Measurements from ENCODE around the gene SOX9.

Gene SOX9

GRCh38 chr17:72163474-72163873 lies 42.7 kb downstream of the SOX9 start:
- DNase-seq: no peak

- DNase-seq: no peak
Observed at GRCh38 chr17:72164158-72164739, 43.4 kb downstream of the SOX9 start.

DNA sequence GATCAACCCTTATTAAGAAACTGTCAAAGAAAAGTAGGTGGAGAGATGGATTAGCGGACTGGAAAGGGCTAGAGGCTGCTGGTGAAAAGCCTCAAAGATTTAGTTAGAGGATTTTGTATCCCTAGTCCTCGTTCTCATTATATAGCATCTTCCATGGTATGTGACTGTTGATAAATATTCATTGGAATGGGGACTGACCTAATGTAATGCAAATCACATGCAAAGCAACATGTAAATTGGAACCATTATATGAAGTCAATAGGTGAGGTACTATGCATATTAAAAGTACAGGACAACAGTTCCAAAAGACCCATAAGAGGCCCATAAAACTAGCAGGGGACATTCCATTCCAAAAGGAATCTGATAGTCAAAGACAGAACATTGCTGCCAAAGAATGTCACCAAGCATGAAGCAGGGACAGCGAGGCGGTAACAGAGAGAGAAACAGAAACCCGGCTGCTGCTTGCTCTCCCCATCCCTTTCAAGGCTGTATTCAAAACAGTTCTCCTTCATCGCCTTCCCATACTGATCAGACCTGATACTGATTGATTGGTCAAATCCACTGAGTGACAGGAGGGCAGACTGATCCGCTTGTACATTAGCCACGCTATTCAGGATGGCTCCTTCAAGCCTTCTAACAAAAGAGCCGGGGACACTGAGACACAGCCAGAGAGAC lies 44.5 kb downstream of the SOX9 start:
- no peak for DNase-seq

DNA sequence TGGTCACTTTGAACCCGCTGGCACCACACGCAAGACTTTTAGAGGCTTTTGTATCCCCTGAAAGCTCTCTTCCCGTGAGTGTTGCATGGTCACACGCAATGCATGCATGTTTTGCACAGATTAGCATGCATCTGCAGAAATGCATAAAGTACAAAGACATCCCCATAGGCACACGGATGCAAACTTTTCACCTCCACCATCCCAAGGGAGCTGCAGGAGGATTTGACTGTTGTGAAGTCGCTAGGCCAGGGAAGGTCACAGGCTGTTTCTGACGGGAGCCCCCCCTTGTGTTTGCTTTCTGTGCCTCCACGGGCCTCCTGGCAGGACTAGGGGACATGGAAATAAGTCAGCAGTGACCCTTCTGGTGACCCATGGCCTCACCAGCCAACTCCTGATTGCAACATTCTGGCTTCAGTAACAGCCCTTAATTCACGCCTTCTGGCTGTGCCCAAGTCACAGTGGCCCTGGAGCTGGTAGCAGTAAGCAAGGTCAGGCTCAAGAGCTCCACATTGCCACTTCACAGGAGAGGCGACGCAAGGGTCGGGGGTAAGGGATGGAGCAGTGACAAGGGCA lies 45.1 kb downstream of the SOX9 start:
- DNase-seq: no peak

- DNase-seq: no peak
Observed at GRCh38 chr17:72167593-72167992, 46.8 kb downstream of the SOX9 start.

- DNase-seq: no peak
Observed at GRCh38 chr17:72169823-72170222, 49.0 kb downstream of the SOX9 start.

DNA sequence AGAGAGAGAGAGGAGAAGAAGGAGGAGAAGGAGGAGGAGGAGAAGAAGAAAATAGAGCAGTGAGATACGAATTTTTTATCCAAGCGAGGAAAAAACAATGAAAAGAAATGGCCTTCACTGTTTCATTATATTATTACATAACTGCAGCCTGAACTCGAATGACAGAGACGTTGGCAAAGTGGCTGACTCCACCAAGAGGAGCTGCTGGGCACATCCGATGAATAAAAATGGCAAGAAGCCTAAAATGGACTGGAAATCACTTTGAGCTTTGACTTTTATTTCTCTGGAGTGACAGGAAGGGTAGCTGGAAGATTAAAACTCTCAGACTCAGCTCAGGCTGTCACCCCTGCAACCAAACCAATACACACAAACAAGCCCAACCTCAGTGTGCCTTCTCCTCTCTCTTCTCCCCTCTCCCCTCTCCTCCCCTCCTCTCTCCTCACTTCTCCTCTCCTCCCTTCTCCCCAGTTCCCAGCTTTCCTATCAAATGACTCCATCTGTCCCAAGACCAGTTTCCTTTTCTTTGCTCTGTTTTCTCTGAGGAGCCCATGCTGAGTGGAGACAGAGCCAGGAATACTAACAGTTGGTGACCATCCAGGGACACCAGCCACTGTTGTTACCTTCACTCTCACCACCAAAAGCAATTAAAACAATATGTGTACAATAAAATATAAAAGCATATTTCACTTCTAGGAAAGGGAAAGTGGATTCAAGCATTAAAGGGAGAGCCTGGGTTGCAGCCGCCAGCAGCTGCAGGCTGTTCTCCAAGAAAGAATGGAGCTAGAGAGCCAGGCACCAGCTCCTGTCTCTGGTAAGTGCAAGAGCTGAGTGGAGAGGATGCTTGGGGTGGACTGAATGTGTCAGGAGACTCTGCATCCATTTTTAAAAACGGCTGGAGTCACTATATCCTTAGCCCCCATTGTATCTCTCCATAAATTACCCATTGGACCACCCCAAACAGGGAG lies 51.2 kb downstream of the SOX9 start:
- no peak for DNase-seq

- DNase-seq: no peak
Observed at GRCh38 chr17:72173499-72174116, 52.8 kb downstream of the SOX9 start.

DNA sequence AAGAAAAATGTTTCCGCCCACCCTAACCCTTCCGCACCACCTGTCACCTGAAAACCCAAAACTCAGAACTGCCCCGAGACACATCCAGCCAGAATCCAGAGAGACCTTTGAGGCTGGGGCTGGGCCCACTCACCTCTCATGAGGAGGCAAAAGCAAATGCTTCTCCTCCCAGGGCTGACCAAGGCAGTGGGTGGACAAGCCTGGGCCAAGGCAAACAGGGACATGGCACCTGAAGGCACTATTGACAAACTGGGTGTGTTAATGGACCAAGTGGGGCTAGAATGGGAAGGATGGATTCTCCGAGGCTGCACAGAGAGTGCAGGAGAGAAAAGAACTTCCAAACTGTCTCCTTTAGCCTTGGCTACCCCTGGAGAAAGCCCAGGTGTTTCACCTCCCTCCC lies 54.4 kb downstream of the SOX9 start:
- DNase-seq: no peak

All from inflammatory macrophage treated with lipopolysaccharide for 1 hour (primary cell).